GM21360 (cell line): ENCODE measurements around the gene SMIM44.

Source experiments
- ATAC-seq: cut with Tn5 transposase; IDR thresholded peaks from one replicate; pipeline ENCODE4 v1.9.1; 2021; ENCODE audit warnings: mild to moderate bottlenecking, moderate library complexity; ENCODE audit not compliant: unreplicated experiment

The SMIM44 gene

DNA sequence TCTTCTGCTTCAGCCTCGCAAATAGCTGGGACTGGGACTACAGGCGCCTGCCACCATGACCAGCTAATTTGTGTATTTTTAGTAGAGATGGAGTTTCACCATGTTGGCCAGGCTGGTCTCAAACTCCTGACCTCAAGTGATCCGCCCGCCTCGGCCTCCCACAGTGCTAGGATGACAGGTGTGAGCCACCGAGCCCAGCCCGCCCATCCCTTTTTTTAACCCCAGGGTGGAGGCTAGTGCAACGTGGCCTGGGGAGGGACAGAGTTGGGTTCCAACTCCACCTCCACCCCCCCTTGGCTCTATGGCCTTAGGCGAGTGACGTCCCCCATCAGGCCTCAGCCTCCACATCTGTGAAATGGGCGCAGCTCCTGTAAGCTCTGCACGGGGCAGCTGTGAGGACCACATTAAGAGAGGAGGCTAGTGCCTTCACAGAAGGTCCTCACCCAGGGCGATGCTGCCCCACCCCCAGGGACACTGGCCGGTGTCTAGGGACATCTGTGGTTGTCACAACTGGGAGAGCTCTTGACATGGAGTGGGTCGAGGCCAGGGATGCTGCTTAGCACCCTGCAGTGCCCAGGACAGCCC lies 40.7 kb downstream of the SMIM44 start:
- ATAC-seq: no peak

DNA sequence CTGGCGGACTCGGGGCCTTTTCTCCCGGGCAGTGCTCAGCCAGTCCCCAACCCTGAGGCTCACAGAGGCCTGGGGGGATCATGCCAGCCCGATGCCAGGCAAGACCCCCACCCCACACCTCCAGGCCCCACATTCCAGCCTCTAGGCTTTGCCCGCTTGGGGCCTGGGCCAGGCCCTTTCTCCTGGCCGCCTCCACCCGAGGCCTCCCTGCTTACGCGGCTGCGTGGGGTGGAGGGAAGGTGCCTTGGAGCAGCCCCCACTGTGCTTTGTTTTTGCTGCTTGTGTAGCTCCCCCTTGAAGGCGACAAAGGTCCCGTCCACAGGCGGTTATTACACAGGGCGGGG lies 41.3 kb downstream of the SMIM44 start:
- no peak for ATAC-seq

GRCh38 chr19:3441089-3441985 lies 41.9 kb downstream of the SMIM44 start:
- ATAC-seq: no peak

DNA sequence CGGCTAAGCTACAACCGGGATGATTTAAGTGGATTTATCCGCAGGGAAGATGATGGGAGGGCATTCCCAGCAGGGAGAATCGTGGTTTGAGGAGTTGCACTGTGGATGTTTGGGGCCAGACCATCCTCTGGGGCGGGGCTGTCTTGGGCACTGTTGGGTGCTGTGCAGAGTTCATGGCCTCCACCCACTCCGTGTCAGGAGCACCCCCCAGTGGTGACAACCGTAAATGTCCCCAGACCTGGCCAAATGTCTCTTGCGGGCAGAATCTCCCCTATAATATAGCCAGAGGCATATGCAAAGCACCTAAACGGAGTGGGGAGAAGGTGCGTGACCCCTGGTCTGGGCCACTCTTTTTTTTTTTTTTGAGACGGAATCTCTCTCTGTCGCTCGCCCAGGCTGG lies 43.2 kb downstream of the SMIM44 start:
- no peak for ATAC-seq

DNA sequence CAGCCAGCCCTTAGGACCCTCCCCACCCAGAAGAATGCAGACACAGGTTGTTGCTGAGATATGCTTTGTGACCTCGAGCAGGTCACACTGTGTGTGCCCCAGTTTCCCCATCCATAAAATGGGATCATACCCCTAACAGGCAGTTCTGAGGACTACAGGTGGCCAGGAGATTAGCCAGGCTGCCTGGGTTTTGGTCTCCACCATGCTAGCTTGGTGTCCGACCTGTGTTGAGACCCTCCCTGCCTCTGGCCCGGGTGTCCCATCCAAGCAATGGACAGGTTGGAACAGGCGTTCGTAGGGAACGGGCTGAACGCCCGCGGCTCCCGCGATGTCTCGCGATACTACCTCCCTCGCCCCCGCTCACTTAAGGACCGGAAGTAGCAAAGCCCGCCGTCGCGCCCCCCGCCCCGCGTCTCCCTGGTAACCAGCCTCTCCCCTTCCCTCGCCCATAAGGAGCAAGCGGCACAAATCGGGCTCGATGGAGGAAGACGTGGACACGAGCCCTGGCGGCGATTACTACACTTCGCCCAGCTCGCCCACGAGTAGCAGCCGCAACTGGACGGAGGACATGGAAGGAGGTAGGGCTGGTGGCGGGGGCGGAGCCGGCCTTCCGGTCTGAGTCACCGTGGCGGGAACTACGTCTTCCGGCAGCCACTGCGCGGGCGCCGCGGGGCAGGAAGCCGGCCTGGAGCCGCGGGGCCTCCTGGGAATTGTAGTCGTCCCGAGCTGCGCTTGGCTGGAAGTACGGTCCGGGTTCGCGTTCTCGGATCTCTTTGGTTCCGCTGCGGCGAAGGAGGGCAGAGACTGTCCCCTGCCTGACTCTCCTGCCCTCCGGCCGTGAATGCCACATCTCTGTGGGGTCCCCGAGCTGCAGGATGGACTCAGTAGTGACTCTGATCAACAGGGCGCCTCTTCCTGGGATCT lies 48.3 kb downstream of the SMIM44 start:
- ATAC-seq: peak; percentile 67

DNA sequence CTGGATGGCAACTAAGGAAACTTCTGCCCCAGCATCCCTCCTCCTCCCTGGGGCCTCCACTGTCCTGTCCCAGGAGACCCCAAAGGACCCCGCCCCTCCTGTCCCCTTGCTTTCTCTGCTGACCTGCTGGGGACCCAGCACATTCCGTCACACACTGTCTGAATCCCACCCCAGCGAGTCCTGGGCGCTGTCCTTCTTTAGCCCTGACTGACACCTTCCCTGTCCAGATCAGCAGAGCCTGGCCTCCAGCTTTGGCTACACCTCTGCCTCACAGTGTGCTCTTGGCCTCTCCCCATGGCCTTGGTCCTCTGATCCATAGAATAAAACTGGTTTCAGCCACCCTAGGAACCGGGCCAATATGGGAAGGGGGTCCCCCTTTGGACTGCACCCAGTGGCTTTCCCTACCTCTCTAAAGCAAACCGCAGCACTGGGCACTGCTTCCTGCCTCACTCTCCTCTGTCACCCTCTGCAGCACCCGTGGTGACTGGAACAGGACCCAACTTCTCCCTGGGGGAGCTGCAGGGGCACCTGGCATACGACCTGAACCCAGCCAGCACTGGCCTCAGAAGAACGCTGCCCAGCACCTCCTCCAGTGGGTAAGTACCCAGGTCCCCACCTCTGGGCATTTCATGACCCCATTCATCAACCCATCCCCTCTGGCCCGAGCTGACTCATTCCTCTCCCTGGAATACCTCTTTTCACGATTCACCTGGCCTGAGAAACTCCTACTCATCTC lies 49.3 kb downstream of the SMIM44 start:
- ATAC-seq: no peak

DNA sequence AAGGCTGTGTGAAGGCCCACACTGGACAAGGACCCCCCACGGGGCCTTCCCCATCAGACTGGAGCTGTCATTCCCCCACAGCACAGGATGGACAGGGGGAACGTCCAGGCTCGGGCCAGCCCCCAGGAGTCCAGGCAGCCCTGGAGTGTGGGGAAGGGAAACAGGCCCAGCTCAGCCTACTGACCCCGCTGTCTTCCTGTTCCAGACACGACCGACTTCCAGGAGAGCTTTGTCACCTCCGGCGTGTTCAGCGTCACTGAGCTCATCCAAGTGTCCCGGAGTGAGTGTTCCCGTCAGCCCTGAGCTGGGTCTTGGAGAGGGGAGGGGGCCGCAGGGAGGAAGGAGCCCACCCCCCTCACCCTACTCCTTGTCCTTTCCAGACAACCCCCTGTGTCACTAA lies 49.9 kb downstream of the SMIM44 start:
- no peak for ATAC-seq
